ENCODE results near the gene AMBRA1. TPM values are rescaled to one million over a fixed set of nuclear protein-coding genes. Genes with fewer than 3 reads are reported as not detected.

Gene AMBRA1
- total RNA-seq, 1 donor from 2014 or later, result 11.3 TPM

- DNase-seq (ENCODE audit: low read depth), result no peak
- no peak for TF ChIP-seq CTCF (IDR thresholded peaks at IDR 0.05; ENCODE audit: insufficient read depth, low read length, severe bottlenecking)
- no peaks in the 10 kb centered on the region for H3K27me3 ChIP-seq (ENCODE audit: control insufficient read depth, insufficient read depth, low read length)
- FAIRE-seq, result no peak
- H3K4me3 ChIP-seq (ENCODE audit: low read depth, low read length), result no peak overlapping the region
- H3K36me3 ChIP-seq (ENCODE audit: control insufficient read depth, insufficient read depth, low read length), result no peaks in the 10 kb centered on the region
Observed at GRCh38 chr11:46534711-46535110, 59.1 kb downstream of the AMBRA1 start.

DNA sequence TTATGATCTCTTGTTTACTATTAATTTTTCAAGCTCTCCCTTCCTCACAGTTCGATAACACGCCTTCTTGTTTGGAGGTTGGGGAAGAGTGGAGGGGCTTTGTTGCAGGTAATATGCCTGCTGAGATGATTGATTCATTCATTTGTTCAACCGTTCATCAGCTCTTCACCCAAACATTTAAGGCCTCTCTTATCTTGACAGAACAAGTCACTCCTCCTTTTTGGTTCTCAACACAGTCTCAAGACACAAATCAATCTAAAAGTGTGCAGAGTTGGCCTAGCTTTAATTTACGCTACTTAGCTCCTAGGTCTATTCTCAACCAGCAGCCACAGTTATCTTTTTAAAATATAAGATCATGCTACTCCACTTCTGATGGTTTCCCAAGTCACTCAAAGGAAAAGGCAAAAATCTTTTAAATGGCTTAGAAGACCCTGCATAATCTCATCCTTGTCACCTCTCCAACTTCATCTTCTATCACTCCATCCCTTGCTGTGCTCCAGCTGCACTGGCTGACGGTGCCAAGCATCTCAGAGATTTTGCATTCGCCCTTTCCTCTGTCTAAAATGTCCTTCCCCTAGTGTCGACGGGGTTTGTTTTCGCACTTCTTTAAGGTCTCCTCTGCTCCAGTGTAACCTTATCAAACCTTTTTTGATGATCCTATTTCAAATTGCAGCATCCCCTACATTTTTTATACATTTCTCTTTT lies 60.3 kb downstream of the AMBRA1 start:
- Histone ChIP-seq H3K4me3 (ENCODE audit: low read depth, low read length) (no peak overlapping the region), H3K27me3 (ENCODE audit: control insufficient read depth, insufficient read depth, low read length) (no peaks in the 10 kb centered on the region), H3K36me3 (ENCODE audit: control insufficient read depth, insufficient read depth, low read length) (no peaks in the 10 kb centered on the region)
- TF ChIP-seq CTCF (IDR thresholded peaks at IDR 0.05; ENCODE audit: insufficient read depth, low read length, severe bottlenecking), result no peak
- FAIRE-seq, result no peak
- no peak for DNase-seq (ENCODE audit: low read depth)

DNA sequence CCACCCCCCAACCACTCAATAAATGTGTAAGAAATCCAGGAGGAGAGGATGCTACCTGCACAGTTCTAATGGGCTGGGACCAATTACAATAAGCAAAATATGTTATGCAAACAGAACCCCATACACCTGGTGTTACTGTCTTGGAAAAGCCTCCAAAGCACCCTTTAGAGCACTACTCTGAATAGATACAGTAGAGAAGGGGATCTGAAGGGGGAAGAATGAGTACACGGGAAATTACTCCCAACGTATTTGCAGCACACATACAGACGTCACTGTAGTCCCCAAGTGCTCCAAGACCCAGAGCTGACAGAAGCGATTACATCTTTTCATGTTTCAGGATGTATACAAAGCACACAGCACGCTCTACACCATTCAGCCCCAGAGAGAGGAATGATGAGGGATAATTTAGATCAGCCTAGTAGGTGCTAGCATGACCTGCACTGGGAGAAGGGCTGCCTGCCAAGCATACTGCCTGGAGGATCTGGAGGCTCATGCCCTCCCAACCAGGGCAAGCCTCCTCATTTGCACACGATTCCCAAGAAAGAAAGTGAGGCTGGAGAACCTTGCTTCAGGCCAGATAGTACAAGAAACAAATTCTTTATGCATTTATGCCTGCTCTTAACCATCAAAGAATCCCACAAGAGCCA lies 63.8 kb downstream of the AMBRA1 start:
- H3K4me3 ChIP-seq (ENCODE audit: low read depth, low read length), result no peak overlapping the region
- H3K36me3 ChIP-seq (ENCODE audit: control insufficient read depth, insufficient read depth, low read length), result no peaks in the 10 kb centered on the region
- TF ChIP-seq CTCF (IDR thresholded peaks at IDR 0.05; ENCODE audit: insufficient read depth, low read length, severe bottlenecking), result no peak
- no peak for DNase-seq (ENCODE audit: low read depth)
- no peaks in the 10 kb centered on the region for H3K27me3 ChIP-seq (ENCODE audit: control insufficient read depth, insufficient read depth, low read length)
- FAIRE-seq, result no peak

GRCh38 chr11:46529095-46529905 lies 64.5 kb downstream of the AMBRA1 start:
- no peaks in the 10 kb centered on the region for H3K36me3 ChIP-seq (ENCODE audit: control insufficient read depth, insufficient read depth, low read length)
- TF ChIP-seq CTCF (IDR thresholded peaks at IDR 0.05; ENCODE audit: insufficient read depth, low read length, severe bottlenecking), result peak; percentile 94
- no peak for FAIRE-seq
- no peaks in the 10 kb centered on the region for H3K27me3 ChIP-seq (ENCODE audit: control insufficient read depth, insufficient read depth, low read length)
- peak; percentile 64 for DNase-seq (ENCODE audit: low read depth)
- H3K4me3 ChIP-seq (ENCODE audit: low read depth, low read length), result no peak overlapping the region

DNA sequence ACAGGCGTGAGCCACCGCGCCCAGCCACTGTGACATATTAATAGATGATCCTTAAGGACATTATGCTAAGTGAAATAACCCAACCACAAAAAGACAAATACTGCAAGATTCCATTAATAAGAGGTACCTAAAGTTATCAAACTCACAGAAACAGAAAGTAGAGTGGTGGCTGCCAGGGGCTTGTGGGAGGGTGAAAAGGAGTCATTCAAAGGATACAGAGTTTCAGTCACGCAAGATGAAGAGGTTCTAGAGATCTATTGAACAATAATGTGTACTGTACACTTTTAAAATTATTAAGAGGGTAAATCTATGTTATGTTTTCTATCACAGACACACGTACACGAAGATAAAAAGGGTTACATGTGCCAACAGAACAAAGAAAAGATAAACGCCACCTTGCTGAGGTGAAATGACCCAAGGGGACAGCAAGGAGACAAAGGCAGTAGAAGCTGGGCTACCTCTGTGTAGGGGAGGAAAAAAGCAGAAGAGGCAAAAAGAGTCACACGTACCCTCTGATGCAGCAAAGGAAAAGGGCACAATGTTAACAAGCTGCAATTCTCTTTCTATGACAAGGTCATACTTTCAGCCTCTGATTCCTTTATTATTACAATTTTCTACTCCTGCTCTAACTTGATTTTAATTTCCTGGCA lies 65.3 kb downstream of the AMBRA1 start:
- H3K36me3 ChIP-seq (ENCODE audit: control insufficient read depth, insufficient read depth, low read length), result no peaks in the 10 kb centered on the region
- no peak for TF ChIP-seq CTCF (IDR thresholded peaks at IDR 0.05; ENCODE audit: insufficient read depth, low read length, severe bottlenecking)
- H3K27me3 ChIP-seq (ENCODE audit: control insufficient read depth, insufficient read depth, low read length), result no peaks in the 10 kb centered on the region
- DNase-seq (ENCODE audit: low read depth) (no peak), FAIRE-seq (no peak)
- H3K4me3 ChIP-seq (ENCODE audit: low read depth, low read length), result no peak overlapping the region
